Measurements from ENCODE around the gene CTDSPL2.
A peak's percentile ranks its signal among the peaks of the same experiment; 100 is the strongest.

The CTDSPL2 gene

GRCh38 chr15:44485880-44486279 lies 58.5 kb downstream of the CTDSPL2 start:
- no peak overlapping the region for H3K4me3 ChIP-seq (ENCODE audit: low read length)
- DNase-seq (ENCODE audit: low read depth), result no peak
- no peak for TF ChIP-seq CTCF (conservative IDR thresholded peaks at IDR 0.05; ENCODE audit: low read depth, low read length)

GRCh38 chr15:44489464-44489863 lies 62.0 kb downstream of the CTDSPL2 start:
- no peak overlapping the region for H3K4me3 ChIP-seq (ENCODE audit: low read length)
- TF ChIP-seq CTCF (conservative IDR thresholded peaks at IDR 0.05; ENCODE audit: low read depth, low read length), result no peak
- DNase-seq (ENCODE audit: low read depth), result peak; percentile 73

GRCh38 chr15:44490622-44491021 lies 63.2 kb downstream of the CTDSPL2 start:
- no peak for DNase-seq (ENCODE audit: low read depth)
- H3K4me3 ChIP-seq (ENCODE audit: low read length), result no peak overlapping the region
- no peak for TF ChIP-seq CTCF (conservative IDR thresholded peaks at IDR 0.05; ENCODE audit: low read depth, low read length)

- no peak for TF ChIP-seq CTCF (conservative IDR thresholded peaks at IDR 0.05; ENCODE audit: low read depth, low read length)
- H3K4me3 ChIP-seq (ENCODE audit: low read length), result no peak overlapping the region
- no peak for DNase-seq (ENCODE audit: low read depth)
Observed at GRCh38 chr15:44492040-44492439, 64.6 kb downstream of the CTDSPL2 start.

- no peak overlapping the region for H3K4me3 ChIP-seq (ENCODE audit: low read length)
- TF ChIP-seq CTCF (conservative IDR thresholded peaks at IDR 0.05; ENCODE audit: low read depth, low read length), result no peak
- DNase-seq (ENCODE audit: low read depth), result no peak
Observed at GRCh38 chr15:44492672-44493071, 65.2 kb downstream of the CTDSPL2 start.

- no peak for DNase-seq (ENCODE audit: low read depth)
- no peak for TF ChIP-seq CTCF (conservative IDR thresholded peaks at IDR 0.05; ENCODE audit: low read depth, low read length)
- H3K4me3 ChIP-seq (ENCODE audit: low read length), result no peak overlapping the region
Observed at GRCh38 chr15:44495562-44495961, 68.1 kb downstream of the CTDSPL2 start.

GRCh38 chr15:44500555-44500954 lies 73.1 kb downstream of the CTDSPL2 start:
- no peak overlapping the region for H3K4me3 ChIP-seq (ENCODE audit: low read length)
- no peak for DNase-seq (ENCODE audit: low read depth)
- no peak for TF ChIP-seq CTCF (conservative IDR thresholded peaks at IDR 0.05; ENCODE audit: low read depth, low read length)
